ENCODE data around the gene ACACB.

The ACACB gene

DNA sequence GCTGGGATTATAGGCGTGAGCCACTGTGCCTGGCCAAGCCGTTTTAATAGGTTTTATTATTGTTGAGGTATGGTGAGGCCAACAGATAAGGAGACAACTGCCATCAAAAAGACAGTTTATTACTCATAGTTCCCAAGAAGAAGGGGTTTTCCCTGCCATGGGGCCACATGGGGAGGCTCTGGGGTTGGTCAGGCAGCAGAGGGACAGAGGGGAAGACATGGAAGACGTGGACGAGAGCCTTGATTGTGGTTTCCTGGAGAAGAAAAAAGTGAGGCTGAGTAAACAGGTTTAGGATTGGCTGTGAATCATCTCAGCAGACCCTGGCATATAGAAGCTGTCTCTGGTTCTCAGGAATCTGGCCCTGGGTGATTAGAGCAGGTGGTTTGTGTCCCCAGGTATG is 122.8 kb downstream of the ACACB start:
- no peak for DNase-seq (ENCODE audit: low spot score)
- TF ChIP-seq, protein P1, sequence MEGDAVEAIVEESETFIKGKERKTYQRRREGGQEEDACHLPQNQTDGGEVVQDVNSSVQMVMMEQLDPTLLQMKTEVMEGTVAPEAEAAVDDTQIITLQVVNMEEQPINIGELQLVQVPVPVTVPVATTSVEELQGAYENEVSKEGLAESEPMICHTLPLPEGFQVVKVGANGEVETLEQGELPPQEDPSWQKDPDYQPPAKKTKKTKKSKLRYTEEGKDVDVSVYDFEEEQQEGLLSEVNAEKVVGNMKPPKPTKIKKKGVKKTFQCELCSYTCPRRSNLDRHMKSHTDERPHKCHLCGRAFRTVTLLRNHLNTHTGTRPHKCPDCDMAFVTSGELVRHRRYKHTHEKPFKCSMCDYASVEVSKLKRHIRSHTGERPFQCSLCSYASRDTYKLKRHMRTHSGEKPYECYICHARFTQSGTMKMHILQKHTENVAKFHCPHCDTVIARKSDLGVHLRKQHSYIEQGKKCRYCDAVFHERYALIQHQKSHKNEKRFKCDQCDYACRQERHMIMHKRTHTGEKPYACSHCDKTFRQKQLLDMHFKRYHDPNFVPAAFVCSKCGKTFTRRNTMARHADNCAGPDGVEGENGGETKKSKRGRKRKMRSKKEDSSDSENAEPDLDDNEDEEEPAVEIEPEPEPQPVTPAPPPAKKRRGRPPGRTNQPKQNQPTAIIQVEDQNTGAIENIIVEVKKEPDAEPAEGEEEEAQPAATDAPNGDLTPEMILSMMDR (IDR thresholded peaks at IDR 0.05; ENCODE audit: extremely low read depth, missing control alignments): no peak

DNA sequence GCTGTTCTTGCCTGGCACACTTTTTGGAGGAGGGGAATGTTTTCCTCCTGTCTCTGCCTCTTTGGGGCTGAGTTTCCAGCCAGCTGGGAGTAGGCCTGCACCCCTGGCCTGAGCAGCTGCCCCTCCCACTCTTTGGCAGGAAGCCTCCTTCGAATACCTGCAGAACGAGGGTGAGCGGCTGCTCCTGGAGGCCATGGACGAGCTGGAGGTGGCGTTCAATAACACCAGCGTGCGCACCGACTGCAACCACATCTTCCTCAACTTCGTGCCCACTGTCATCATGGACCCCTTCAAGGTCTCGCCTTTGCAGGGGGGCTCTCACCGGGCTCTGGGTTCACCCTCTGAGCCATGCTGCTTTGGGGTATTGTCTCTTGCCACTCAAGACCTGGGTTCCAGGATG is 123.3 kb downstream of the ACACB start:
- no peak for DNase-seq (ENCODE audit: low spot score)
- TF ChIP-seq, protein P1 (IDR thresholded peaks at IDR 0.05; ENCODE audit: extremely low read depth, missing control alignments): no peak

DNA sequence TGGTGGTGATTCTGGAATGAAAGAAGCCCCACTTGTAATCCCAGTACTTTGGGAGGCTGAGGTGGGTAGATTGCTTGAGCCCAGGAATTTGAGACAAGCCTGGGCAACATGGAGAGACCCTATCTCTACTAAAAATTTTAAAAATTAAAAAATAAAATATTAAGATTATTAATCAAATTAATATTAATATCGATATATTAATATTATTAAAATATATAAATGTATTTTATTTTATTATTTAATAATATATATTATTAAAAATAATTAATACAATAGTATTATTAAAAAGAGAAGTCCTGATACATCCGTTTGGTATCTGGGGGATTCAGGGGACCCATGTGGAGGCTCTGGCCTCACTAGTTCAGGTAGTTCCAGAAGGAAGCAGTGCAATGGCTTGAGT is 124.0 kb downstream of the ACACB start:
- TF ChIP-seq, protein P1 (IDR thresholded peaks at IDR 0.05; ENCODE audit: extremely low read depth, missing control alignments): no peak
- no peak for DNase-seq (ENCODE audit: low spot score)

DNA sequence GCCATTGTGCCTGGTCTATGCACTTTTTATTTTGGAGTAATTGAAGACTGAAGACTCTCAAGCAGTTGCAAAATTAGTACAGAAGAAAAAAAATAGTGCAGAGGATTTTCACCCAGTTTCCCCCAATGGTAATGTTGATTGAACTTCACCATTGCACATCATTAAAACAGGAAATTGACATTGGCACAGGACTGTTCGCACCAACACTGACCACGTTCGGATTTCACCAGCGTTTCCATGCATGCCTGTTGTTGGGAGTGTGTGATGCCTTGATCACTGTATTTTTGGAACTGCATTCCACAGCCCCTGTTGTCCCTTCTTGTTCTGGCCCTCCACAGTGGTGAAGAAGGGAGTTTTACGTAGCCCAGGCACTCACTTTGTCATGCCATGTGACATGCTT is 125.5 kb downstream of the ACACB start:
- DNase-seq (ENCODE audit: low spot score): no peak
- TF ChIP-seq, protein P1 (IDR thresholded peaks at IDR 0.05; ENCODE audit: extremely low read depth, missing control alignments): no peak

DNA sequence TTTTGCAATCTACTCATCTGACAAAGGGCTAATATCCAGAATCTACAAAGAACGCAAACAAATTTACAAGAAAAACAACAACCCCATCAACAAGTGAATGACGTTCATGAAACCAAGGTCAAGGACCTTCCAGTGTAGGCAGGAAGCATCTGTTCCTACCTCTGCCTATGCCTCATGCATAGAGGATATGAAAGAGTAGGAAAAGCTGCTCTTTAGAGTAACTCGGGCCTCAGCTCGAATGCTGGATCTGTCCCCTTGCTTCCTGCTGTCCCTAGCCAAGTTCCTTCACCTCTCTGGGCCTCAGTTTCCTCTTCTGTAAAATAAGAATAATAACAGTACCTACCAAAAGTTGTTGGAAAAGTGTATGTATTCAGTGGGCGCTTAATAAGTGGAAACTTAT is 127.7 kb downstream of the ACACB start:
- TF ChIP-seq, protein P1 (IDR thresholded peaks at IDR 0.05; ENCODE audit: extremely low read depth, missing control alignments): no peak

DNA sequence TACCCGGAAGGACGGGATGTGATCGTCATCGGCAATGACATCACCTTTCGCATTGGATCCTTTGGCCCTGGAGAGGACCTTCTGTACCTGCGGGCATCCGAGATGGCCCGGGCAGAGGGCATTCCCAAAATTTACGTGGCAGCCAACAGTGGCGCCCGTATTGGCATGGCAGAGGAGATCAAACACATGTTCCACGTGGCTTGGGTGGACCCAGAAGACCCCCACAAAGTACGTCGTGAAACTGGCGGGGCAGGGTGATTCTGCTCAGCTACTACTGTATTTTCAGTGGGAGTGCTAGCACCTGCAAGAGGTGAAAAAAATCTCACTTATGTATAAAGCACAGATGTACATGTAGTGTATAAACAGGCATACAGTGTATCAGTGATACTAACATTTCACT is 129.8 kb downstream of the ACACB start:
- no peak for DNase-seq (ENCODE audit: low spot score)
- TF ChIP-seq, protein P1 (IDR thresholded peaks at IDR 0.05; ENCODE audit: extremely low read depth, missing control alignments): no peak

More for the DNA sequence above, 127.7 kb downstream of the ACACB start:
- no peak for DNase-seq (ENCODE audit: low spot score)

DNA sequence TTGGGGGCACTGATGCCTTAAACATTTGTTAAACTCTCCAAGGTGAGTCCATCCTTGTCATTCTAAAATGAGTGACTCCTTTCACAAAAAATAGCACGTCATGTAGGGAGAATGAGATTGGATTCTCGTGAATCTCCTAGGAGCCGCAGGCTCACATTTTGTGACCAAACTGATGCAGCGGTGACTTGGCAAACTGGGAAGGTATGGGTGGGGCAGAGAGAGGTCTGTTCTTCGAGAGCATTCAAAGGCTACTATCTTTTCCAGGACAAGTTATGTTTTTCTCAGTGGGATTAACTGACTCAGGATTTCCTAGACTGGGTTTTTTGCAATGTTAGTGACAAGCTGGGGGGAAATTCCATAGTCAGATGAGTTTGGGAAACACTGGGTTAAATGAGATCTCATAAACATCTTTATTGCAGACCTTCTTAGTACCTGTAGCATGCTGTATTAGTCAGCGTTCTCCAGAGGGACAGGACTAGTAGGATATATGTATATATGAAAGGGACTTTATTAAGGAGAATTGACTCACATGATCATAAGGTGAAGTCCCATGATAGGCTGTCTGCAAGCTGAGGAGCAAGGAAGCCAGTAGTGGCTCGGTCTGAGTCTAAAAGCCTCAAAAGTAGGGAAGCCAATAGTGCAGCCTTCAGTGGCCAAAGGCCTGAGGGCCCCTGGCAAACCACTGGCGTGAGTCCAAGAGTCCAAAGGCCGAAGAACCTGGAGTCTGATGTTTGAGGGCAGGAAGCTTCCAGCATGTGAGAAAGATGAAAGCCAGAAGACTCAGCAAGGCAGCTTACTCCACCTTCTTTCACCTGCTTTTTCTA is 131.7 kb downstream of the ACACB start:
- DNase-seq (ENCODE audit: low spot score): no peak
- TF ChIP-seq, protein P1 (IDR thresholded peaks at IDR 0.05; ENCODE audit: extremely low read depth, missing control alignments): no peak

Data from GM20000 (cell line).